ENCODE measurements around the gene MPRIP. TPM values are rescaled to one million over a fixed set of nuclear protein-coding genes. Genes with fewer than 3 reads are reported as not detected.

MPRIP gene
- total RNA-seq, 4 donors from 2014 or later: 68.7 to 168 (median 99.7) TPM

GRCh38 chr17:17030515-17031211 is 11.6 kb upstream of the MPRIP start:
- TF ChIP-seq, protein P1, sequence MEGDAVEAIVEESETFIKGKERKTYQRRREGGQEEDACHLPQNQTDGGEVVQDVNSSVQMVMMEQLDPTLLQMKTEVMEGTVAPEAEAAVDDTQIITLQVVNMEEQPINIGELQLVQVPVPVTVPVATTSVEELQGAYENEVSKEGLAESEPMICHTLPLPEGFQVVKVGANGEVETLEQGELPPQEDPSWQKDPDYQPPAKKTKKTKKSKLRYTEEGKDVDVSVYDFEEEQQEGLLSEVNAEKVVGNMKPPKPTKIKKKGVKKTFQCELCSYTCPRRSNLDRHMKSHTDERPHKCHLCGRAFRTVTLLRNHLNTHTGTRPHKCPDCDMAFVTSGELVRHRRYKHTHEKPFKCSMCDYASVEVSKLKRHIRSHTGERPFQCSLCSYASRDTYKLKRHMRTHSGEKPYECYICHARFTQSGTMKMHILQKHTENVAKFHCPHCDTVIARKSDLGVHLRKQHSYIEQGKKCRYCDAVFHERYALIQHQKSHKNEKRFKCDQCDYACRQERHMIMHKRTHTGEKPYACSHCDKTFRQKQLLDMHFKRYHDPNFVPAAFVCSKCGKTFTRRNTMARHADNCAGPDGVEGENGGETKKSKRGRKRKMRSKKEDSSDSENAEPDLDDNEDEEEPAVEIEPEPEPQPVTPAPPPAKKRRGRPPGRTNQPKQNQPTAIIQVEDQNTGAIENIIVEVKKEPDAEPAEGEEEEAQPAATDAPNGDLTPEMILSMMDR (IDR thresholded peaks at IDR 0.05; ENCODE audit: low read depth): no peak

- TF ChIP-seq, protein P1 (IDR thresholded peaks at IDR 0.05; ENCODE audit: low read depth): no peak
Measured at GRCh38 chr17:17032131-17032692, 10.0 kb upstream of the MPRIP start.

DNA sequence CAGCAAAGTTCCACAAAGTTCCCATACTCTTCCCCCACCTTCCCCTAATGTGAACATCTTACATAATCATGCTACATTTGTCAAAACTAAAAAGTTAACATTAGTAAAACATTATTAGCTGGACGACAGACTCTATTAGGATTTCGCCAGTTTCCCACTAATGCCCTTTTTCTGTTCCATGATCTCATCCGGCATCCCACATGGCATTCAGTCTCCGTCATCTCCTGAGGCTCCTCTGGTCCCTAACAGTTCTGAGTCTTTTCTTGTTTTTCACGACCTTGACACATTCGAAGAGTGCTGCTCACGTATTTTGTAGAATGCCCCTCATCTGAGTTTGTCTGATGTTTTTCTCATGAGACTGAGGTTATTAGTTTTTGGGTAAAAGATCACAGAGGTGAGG is 8.8 kb upstream of the MPRIP start:
- TF ChIP-seq, protein P1 (IDR thresholded peaks at IDR 0.05; ENCODE audit: low read depth): no peak

GRCh38 chr17:17034026-17034425 is 8.2 kb upstream of the MPRIP start:
- TF ChIP-seq, protein P1 (IDR thresholded peaks at IDR 0.05; ENCODE audit: low read depth): no peak

GRCh38 chr17:17034496-17035075 is 7.7 kb upstream of the MPRIP start:
- TF ChIP-seq, protein P1 (IDR thresholded peaks at IDR 0.05; ENCODE audit: low read depth): no peak

- TF ChIP-seq, protein P1 (IDR thresholded peaks at IDR 0.05; ENCODE audit: low read depth): no peak
Measured at GRCh38 chr17:17035490-17035889, 6.8 kb upstream of the MPRIP start.

DNA sequence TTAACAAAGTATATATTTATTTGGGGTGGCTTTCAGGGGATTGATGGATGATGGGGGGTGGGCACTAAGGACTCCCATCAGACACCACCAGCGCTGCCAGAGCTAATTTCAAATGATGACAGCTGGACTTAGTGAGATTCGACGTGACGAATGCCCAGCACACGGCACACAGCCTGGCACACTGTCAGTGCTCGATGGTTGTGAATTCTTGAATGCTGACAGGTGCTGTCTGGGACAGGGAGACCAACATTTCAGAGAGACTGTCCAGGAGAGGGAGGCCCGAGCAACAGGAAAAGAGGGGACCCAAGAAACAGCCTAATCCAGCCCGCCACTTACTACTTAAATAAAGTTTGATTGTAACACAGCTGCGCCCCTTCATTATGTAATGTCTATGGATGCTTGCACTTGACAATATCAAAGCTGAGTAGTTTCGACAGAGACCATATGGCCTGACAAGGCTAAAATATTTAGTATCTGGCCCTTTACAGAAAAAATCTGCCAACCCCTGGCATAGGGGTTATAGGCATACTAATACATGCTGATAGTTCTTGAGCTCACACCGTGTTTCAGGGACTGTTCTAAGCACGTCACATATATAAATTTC is 6.2 kb upstream of the MPRIP start:
- TF ChIP-seq, protein P1 (IDR thresholded peaks at IDR 0.05; ENCODE audit: low read depth): no peak

Data from subcutaneous adipose tissue (tissue), 4 donors.